Measurements from ENCODE around the gene CNTN6. TPM values are rescaled to one million over a fixed set of nuclear protein-coding genes. Genes with fewer than 3 reads are reported as not detected.

CNTN6 gene
- total and polyA plus RNA-seq, 2 of the 13 experiments (the other 11 are each of a cell fraction or from before 2014, with no cell fraction given), result not detected

DNA sequence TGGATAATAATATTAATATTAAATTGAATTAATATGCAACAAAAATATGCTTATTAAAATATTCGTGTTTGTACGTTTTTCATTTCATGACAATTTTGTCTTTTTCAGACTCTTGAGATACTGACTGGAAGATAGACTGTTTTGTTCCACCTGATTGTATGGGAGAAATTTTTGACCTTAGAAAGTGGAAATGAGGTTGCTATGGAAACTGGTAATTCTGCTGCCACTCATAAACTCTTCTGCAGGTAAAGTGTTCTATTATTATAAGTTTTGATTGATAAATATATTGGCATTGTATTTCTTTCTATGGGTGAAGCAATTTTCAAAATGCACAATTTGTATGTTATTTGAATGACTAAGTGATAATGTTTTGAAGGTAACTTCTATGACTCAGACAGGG is 55.0 kb downstream of the CNTN6 start:
- TF ChIP-seq GABPB1 (CRISPR knock-in tag; IDR thresholded peaks at IDR 0.05), result no peak
- no peak for TF ChIP-seq SPEN (CRISPR knock-in tag; IDR thresholded peaks at IDR 0.05; ENCODE audit: low read depth)
- no peak for TF ChIP-seq CCAR2 (optimal IDR thresholded peaks at IDR 0.05; ENCODE audit: low read depth, low read length)
- TF ChIP-seq GMEB2 (CRISPR knock-in tag; IDR thresholded peaks at IDR 0.05; ENCODE audit: low read depth), result no peak
- TF ChIP-seq MAFG (CRISPR knock-in tag; IDR thresholded peaks at IDR 0.05), result no peak
- TF ChIP-seq ARNT (IDR thresholded peaks at IDR 0.05), result no peak
- no peak for TF ChIP-seq RNF2 (conservative IDR thresholded peaks at IDR 0.05; ENCODE audit: low read depth)
- no peak for TF ChIP-seq RAD21 (CRISPR knock-in tag; IDR thresholded peaks at IDR 0.05)
- no peak for TF ChIP-seq ZMAT3 (CRISPR knock-in tag; conservative IDR thresholded peaks at IDR 0.05)
- no peak for TF ChIP-seq ZBTB20 (CRISPR knock-in tag; IDR thresholded peaks at IDR 0.05; ENCODE audit: borderline replicate concordance, low read depth)
- no peak for TF ChIP-seq RBM39 (IDR thresholded peaks at IDR 0.05; ENCODE audit: low read depth, low read length, poor library complexity, severe bottlenecking)
- TF ChIP-seq, protein P1, sequence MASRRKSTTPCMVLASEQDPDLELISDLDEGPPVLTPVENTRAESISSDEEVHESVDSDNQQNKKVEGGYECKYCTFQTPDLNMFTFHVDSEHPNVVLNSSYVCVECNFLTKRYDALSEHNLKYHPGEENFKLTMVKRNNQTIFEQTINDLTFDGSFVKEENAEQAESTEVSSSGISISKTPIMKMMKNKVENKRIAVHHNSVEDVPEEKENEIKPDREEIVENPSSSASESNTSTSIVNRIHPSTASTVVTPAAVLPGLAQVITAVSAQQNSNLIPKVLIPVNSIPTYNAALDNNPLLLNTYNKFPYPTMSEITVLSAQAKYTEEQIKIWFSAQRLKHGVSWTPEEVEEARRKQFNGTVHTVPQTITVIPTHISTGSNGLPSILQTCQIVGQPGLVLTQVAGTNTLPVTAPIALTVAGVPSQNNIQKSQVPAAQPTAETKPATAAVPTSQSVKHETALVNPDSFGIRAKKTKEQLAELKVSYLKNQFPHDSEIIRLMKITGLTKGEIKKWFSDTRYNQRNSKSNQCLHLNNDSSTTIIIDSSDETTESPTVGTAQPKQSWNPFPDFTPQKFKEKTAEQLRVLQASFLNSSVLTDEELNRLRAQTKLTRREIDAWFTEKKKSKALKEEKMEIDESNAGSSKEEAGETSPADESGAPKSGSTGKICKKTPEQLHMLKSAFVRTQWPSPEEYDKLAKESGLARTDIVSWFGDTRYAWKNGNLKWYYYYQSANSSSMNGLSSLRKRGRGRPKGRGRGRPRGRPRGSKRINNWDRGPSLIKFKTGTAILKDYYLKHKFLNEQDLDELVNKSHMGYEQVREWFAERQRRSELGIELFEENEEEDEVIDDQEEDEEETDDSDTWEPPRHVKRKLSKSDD (CRISPR knock-in tag; IDR thresholded peaks at IDR 0.05; ENCODE audit: low read depth), result no peak
- no peak for TF ChIP-seq ZNF619 (CRISPR knock-in tag; IDR thresholded peaks at IDR 0.05)
- TF ChIP-seq ZNF468 (CRISPR knock-in tag; IDR thresholded peaks at IDR 0.05), result no peak
- TF ChIP-seq POGZ (CRISPR knock-in tag; IDR thresholded peaks at IDR 0.05), result no peak
- BruUV-seq (replicated peaks), result no TSS peak
- FAIRE-seq (no peak), DNase-seq (ENCODE audit: low spot score) (no peak), ATAC-seq (no peak)
- Histone ChIP-seq H3K4me2 (ENCODE audit: low read depth, low read length) (no peak overlapping the region), H3K9ac (ENCODE audit: insufficient read depth, low read depth, low read length) (no peak overlapping the region), H3K4me1 (ENCODE audit: insufficient read depth, low read length) (no peaks in the 10 kb centered on the region), H3K4me3 (replicated peaks in 1 of 3; ENCODE audit: insufficient read depth in 1 of 3, low read depth in 2 of 3, low read length in 3 of 3) (no peak overlapping the region), H2AFZ (ENCODE audit: low read length) (no peak overlapping the region), H4K20me1 (ENCODE audit: insufficient read depth, low read length) (no peaks in the 10 kb centered on the region), H3K36me3 (replicated peaks in 1 of 2; ENCODE audit: control insufficient read depth in 1 of 2, insufficient read depth in 2 of 2, low read length in 2 of 2) (no peaks in the 10 kb centered on the region), H3K27me3 (ENCODE audit: control insufficient read depth in 1 of 2, insufficient read depth in 2 of 2, low read length in 2 of 2) (no peaks in the 10 kb centered on the region), H3K79me2 (ENCODE audit: insufficient read depth, low read length) (no peaks in the 10 kb centered on the region), H3K9me3 (ENCODE audit: low read length) (peaks cover 77% of the 10 kb centered on the region), H3K27ac (ENCODE audit: extremely low read length, insufficient read depth, low read length) (no peak overlapping the region)
- CTCF ChIA-PET (ENCODE audit: low intra/inter-chr PET ratio, low total read pairs), result no interaction called here
- 0% methylated on average over 2 of the region's 2 CpGs for WGBS (ENCODE audit: low lambda C conversion rate)
- intact Hi-C loops (cut with micrococcal nuclease; ENCODE audit: unreplicated experiment), result no loop called here
- in situ Hi-C loops (cut with HindIII; ENCODE audit: extremely low pct_ligation_motif_present, low pct_unique_long_range_greater_than_20kb), result no loop called here
- POLR2A ChIA-PET, result no interaction called here
